ENCODE results near the gene POU5F1.

GRCh38 chr6:31194061-31194834 lies 23.8 kb upstream of the POU5F1 start:
- TF ChIP-seq CTCF (IDR thresholded peaks at IDR 0.05; ENCODE audit: borderline replicate concordance, extremely low read depth, low read length, poor library complexity, severe bottlenecking) (no peak), EZH2 (IDR thresholded peaks at IDR 0.05; ENCODE audit: borderline replicate concordance, low read depth, low read length, severe bottlenecking) (no peak)

Data from DND-41 (cell line).